AG09319 (cell line): ENCODE results near the gene HOXB2.

ENCODE experiments used
- DNase-seq: peaks from one replicate; pipeline ENCODE4 v3.0.0-alpha.2; 2010; ENCODE audit warnings: low read depth; ENCODE audit errors: extremely low read depth
- CTCF ChIP-seq: IDR thresholded peaks from 2 replicates; pipeline ENCODE4 v1.5.1; 2011; ENCODE audit warnings: low read depth, mild to moderate bottlenecking, inconsistent platforms, low read length, moderate library complexity

The HOXB2 gene

GRCh38 chr17:48502312-48502711, 42.6 kb downstream of the HOXB2 start:
- TF ChIP-seq CTCF, result no peak
- no peak for DNase-seq

- no peak for TF ChIP-seq CTCF
- no peak for DNase-seq
Observed at GRCh38 chr17:48500435-48501426, 44.2 kb downstream of the HOXB2 start.

GRCh38 chr17:48499735-48500434, 45.0 kb downstream of the HOXB2 start:
- DNase-seq, result no peak
- no peak for TF ChIP-seq CTCF

GRCh38 chr17:48499248-48499647, 45.7 kb downstream of the HOXB2 start:
- no peak for DNase-seq
- no peak for TF ChIP-seq CTCF

GRCh38 chr17:48498164-48498850, 46.6 kb downstream of the HOXB2 start:
- no peak for DNase-seq
- no peak for TF ChIP-seq CTCF

- DNase-seq, result no peak
- TF ChIP-seq CTCF, result no peak
Observed at GRCh38 chr17:48497103-48497502, 47.8 kb downstream of the HOXB2 start.
